AG08396 (cell line): ENCODE data around the gene CYP2W1.
"Not testable (repeated sequence)": the region's sequence is repeated elsewhere in the genome, so short reads cannot be mapped to it uniquely, and the experiment has no call there.

ENCODE experiments used
- DNase-seq: peaks from one replicate; pipeline ENCODE4 v3.0.0; 2012; ENCODE audit warnings: low spot score, mixed read lengths

CYP2W1 gene

DNA sequence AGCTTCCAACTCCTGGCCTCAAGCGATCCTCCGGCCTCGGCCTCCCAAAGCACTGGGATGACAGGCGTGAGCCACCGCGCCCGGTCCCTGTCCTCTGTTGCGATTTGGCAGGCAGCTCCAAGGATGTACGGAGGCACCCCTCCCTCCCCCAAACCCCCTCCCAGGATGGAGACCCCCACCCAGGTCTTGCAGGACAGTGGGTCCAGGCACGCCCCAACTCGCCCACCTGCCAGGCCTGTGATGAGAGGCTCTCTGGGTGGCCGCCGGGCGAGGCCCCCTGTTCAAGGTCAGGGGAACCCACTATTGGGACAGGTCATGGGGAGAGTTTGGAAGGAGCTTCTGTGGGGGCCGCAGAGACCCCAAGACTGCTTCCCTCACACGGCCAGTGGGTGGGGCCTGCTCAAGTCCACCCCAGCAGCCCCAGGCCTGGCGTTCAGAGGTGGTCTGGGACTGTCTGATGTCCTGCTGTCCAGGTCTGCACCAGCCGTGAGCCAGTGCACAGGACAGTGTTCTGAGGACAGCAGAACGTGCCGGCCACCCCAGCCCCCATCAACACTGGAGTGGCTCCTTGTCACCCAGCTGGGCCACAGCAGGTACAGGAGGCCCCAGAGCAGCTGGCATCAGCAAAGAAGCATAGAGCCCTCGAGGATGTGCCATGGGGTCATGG lies 31.0 kb upstream of the CYP2W1 start:
- DNase-seq, result no peak

- no peak for DNase-seq
These were observed 30.2 kb upstream of the CYP2W1 start for GRCh38 chr7:952548-953441.

GRCh38 chr7:953547-954327 lies 29.2 kb upstream of the CYP2W1 start:
- DNase-seq, result peak; percentile 76

GRCh38 chr7:954330-955238 lies 28.4 kb upstream of the CYP2W1 start, which contains the start of gene ADAP1:
Gene ADAP1, minus strand, starts transcription at chr7:954680. Its CDS starts 203 bp downstream, at chr7:954477.
- peak; percentile 77 for DNase-seq

DNA sequence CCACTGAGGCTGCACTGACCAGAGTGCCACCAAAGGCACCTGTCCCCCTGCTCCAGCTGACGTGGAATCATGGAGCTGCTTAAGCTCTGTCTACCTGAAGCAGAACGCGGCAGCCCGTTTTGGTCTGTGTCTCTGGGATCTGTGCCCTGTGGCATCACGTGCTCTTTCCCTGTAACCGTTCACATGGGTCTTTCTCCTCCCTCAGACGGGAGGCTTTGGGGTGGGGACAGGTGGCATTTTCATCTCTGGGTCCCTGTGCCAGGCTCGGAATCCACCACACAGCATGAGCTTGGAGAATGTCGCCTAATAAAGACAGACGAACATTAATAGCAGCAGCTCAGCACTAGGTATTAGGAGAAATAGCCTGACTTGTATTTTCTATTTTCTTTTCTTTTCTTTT lies 26.9 kb upstream of the CYP2W1 start:
- no peak for DNase-seq

- no peak for DNase-seq
These were observed 25.4 kb upstream of the CYP2W1 start for GRCh38 chr7:957418-958220.

GRCh38 chr7:958221-959200 lies 24.5 kb upstream of the CYP2W1 start:
- DNase-seq, result no peak

GRCh38 chr7:959271-959670 lies 23.7 kb upstream of the CYP2W1 start:
- no peak for DNase-seq

GRCh38 chr7:959740-960139 lies 23.2 kb upstream of the CYP2W1 start:
- not testable (repeated sequence) for DNase-seq

DNA sequence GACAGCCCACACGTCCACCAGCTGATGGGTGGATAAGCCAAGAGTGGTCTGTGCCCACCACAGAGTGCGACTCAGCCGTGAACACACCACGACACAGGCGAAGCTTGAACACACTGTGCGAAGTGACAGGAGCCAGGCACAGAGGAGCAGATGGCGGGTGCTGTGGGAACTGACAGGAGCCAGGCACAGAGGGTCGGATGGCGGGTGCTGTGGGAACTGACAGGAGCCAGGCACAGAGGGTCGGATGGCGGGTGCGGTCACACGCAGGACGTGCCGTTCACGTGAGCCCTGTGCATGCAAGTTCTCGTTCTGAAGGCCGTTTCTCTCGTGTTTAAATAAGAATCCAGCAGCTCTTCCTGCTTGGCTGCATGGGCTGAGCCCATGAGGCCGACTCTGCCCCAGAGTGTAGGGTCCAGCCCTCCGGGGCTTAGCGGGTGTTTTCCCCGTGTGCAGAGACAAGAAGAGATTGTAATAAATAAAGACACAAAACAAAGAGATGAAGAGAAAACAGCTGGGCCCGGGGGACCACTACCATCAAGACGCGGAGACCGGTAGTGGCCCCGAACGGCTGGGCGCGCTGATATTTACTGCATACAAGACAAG lies 22.6 kb upstream of the CYP2W1 start:
- no peak for DNase-seq

DNA sequence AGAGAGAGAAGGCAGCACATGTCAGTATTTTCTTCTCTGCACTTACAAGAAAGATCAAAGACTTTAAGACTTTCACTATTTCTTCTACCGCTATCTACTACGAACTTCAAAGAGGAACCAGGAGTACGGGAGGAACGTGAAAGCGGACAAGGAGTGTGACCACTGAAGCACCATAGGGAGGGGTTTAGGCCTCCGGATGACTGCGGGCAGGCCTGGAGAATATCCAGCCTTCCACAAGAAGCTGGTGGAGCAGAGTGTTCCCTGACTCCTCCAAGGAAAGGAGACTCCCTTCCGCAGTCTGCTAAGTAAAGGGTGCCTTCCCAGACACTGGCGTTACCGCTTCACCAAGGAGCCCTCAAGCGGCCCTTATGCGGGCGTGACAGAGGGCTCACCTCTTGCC lies 22.0 kb upstream of the CYP2W1 start:
- not testable (repeated sequence) for DNase-seq

- no peak for DNase-seq
These were observed 21.2 kb upstream of the CYP2W1 start for GRCh38 chr7:961546-962400.

DNA sequence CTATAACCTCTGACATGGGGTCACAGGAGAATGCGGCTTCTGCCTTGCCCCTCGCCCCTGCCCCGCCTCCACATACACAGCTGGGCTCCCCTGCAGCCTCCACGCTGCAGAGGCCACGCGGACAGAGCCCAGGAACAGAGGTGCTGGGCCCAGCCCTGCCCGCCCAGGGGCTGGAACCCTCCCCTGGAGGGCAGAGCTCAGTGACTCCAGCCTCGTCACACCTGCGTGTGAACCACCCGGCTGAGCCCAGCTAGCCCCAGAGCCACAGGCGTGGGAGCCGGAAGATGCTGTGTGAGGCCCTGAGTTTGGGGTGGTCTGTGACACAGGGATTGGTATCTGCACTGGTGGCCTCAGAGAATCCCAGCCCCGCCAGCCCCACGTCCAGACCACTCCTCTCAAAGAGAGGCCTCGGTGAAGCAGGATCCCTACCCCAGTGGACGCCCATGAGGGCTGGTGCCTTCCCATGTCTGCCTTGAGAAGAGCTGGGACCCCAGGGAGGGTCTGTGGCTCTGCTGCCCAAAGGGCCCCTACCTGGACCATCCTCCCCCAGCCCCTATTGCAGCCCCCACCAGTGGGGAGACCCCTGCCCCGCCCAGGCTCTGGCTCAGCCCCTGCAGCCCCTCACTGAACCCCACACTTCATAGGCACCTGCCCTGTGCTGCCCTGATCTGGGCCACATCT lies 20.4 kb upstream of the CYP2W1 start:
- DNase-seq, result no peak

- no peak for DNase-seq
These were observed 19.5 kb upstream of the CYP2W1 start for GRCh38 chr7:963236-964078.

- peak; percentile 84 for DNase-seq
These were observed 18.4 kb upstream of the CYP2W1 start for GRCh38 chr7:964401-965231.
